ENCODE measurements around the gene TTC9B.
"Not testable (repeated sequence)": the region's sequence is repeated elsewhere in the genome, so short reads cannot be mapped to it uniquely, and the experiment has no call there.

TTC9B gene

GRCh38 chr19:40213251-40213829 lies 4.8 kb downstream of the TTC9B start:
- DNase-seq: no peak

GRCh38 chr19:40210889-40211288 lies 7.3 kb downstream of the TTC9B start:
- DNase-seq: no peak

GRCh38 chr19:40208602-40209001 lies 9.6 kb downstream of the TTC9B start:
- no peak for DNase-seq

- DNase-seq: no peak
Measured at GRCh38 chr19:40205760-40206159, 12.4 kb downstream of the TTC9B start.

DNA sequence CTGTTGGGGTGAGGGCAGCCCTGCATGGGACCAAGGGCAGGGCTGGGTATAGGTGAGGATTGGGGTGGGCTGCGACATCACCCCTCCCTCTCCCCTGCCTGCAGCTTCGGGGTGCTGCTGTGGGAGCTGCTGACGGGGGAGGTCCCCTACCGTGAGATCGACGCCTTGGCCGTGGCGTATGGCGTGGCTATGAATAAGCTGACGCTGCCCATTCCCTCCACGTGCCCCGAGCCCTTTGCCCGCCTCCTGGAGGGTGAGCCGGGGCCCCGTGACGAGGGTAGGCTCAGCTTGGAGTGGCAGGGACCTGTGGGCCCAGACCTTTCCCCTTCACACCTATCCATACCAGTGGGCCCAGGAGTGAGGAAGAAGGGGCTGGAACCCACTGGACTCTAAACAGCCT lies 13.8 kb downstream of the TTC9B start:
- no peak for DNase-seq

DNA sequence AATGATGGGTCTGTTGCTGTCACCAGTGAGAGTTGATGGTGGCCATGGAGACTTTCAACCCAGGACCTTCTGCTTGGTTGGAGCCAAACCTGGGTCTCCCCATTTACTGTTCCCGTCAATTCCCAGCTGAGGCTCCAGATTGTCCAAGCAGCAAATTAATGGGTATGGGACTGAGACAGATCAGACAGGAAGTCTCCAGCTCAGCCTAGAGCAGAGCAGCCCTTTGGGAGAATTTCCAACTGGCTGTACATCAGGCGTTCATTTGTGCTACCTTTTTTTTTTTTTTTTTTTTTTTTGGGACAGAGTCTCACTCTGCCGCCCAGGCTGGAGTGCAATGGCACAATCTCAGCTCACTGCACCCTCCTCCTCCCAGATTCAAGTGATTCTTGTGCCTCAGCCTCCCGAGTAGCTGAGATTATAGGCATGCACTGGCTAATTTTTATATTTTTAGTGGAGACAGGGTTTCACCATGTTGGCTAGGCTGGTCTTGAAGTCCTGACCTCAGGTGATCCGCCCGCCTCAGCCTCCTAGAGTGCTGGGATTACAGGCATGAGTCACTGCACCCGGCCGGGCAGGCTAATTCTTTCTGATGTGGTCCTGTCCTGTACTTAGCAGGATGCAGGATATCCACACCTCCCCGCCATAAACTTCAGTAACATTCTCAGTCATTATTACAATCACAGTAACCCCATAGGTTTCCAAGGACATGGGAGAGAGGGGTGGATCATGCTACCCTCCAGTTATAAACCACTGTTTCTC lies 17.7 kb downstream of the TTC9B start:
- no peak for DNase-seq

GRCh38 chr19:40198272-40198990 lies 19.8 kb downstream of the TTC9B start:
- no peak for DNase-seq

DNA sequence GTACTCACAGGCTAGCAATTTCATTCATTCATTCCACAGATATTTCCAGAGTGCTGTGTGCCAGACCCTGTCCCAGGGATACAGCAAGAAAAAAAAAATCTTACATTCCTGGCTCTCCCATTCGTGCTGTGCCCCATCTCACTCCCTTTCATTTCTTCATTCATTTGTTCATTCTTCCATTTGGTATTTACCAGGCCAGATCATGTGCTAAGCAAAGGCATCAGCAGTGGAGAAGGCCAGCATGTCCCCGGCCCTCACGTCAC lies 24.7 kb downstream of the TTC9B start:
- no peak for DNase-seq

GRCh38 chr19:40192758-40193586 lies 25.2 kb downstream of the TTC9B start:
- no peak for DNase-seq

- DNase-seq: no peak
Measured at GRCh38 chr19:40191836-40192646, 26.1 kb downstream of the TTC9B start.

DNA sequence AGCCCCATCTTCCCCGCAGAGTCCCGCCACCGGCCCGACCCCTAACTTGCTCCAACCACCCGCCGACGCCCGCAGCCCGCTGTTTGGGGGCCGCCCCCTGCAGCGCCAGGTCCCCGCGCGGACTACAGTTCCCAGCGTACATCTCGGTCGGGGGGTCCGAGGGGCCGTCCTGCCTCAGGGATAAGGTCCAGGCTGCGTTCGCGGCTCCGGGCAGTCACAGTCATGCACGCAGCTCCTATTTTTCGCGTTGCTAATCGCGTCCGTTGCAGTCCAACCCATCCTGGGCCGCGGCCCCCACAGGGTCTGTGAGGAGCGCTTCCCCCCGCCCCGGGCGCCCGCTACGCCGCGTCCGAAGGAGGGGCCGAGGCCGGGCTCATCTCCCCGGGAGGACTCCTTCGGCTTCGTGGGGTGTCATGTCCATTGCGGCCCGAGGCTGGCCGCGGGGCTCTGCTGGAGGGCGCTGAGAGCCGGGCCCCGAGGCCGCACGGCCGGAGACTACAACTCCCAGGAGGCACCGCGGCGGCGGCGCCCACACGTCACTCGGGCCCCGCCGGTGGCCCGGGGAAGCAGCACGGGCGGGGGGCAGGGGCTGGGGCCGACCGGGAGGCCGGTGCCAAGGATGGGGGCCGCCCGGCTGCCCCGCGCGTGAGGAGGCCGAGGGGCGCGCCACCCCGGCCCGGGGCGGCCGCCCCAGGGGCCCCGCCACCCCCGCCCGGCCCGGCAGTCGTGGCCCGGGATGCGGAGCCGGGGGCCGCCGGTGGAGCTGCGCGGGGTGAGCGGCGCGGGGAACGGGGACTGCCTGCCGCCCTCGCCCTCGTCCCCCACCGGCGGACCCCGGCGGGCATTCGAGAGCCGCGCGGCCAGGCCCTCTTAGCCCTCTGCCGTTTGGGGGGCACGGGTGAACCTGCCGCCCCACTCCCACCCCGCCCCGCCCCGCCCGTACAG lies 27.0 kb downstream of the TTC9B start, which contains the start of gene MAP3K10:
Gene MAP3K10 (plus strand): TSS at position 536 of the 945 bp plus-strand sequence. CDS start 606 bp downstream, outside the sequence.
- DNase-seq: peak; percentile 74 to 75

DNA sequence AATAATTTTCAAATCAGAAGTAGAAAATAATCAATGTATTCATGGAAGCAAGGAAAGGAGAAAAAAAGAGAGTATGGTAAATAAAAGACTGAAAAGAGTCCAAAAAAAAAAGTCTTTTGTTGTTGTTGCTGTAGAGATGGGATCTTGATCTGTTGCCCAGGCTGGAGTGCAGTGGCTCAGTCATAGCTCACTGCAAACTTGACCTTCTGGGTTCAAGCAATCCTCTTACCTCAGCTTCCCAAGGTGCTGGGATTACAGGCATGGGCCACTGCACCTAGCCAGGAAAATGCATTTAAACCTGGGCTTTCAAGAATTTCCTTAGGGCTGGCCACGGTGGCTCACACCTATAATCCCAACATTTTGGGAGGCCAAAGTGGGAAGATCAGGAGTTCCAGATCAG lies 33.9 kb downstream of the TTC9B start:
- no peak for DNase-seq

GRCh38 chr19:40178756-40179155 lies 39.4 kb downstream of the TTC9B start:
- no peak for DNase-seq

- no peak for DNase-seq
Measured at GRCh38 chr19:40177286-40178070, 40.7 kb downstream of the TTC9B start.

- no peak for DNase-seq
Measured at GRCh38 chr19:40175820-40176219, 42.4 kb downstream of the TTC9B start.

- DNase-seq: no peak
Measured at GRCh38 chr19:40174092-40174491, 44.1 kb downstream of the TTC9B start.

GRCh38 chr19:40171293-40171692 lies 46.9 kb downstream of the TTC9B start:
- not testable (repeated sequence) for DNase-seq

DNA sequence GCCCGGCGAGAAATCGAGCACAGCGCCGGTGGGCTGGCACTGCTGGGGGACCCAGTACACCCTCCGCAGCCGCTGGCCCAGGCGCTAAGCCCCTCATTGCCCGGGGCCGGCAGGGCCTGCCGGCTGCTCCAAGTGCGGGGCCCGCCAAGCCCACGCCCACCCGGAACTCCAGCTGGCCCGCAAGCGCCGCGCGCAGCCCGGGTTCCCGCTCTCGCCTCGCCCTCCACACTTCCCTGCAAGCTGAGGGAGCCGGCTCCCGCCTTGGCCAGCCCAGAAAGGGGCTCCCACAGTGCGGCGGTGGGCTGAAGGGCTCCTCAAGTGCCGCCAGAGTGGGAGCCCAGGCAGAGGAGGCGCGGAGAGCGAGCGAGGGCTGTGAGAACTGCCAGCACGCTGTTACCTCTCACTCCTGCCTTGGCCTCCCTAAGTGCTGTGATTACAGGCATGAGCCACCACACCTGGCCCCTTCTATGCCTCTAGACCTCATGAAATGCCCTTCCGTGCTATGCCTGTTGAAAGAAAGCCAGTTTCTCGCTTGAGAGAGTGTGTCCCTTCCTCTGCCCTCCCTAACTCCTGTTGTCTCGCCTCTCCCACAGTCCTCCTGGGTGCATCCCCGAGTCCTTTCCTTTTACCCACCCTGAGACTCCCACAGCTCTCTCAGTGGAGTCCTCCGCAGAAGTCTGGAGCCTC lies 47.7 kb downstream of the TTC9B start:
- DNase-seq: not testable (repeated sequence)

DNA sequence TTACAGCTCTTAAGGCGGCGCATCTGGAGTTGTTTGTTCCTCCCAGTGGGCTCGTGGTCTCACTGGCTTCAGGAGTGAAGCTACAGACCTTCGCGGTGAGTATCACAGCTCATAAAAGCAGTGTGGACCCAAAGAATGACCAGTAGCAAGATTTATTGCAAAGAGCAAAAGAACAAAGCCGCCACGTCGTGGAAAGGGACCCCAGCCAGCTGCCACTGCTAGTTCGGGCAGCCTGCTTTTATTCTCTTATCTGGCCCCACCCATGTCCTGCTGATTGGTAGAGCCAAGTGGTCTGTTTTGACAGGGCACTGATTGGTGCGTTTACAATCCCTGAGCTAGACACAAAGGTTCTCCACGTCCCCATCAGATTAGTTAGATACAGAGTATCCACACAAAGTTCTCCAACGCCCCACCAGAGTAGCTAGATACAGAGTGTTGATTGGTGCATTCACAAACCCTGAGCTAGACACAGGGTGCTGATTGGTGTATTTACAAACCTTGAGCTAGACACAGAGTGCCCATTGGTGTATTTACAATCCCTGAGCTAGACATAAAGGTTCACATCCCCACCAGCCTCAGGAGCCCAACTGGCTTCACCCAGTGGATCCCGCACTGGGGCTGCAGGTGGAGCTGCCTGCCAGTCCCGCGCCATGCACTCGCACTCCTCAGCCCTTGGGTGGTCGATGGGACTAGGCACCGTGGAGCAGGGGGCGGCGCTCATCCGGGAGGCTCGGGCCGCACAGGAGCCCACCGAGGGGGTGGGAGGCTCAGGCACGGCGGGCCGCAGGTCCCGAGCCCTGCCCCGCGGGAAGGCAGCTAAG lies 48.5 kb downstream of the TTC9B start:
- not testable (repeated sequence) for DNase-seq
